Vagina (tissue), 2 donors: Measurements from ENCODE around the gene SGMS2.

Experiments
- CTCF ChIP-seq, 3 experiments: fragments of 450-650 bp in 2 of 3; fragments of 200-600 bp in 1 of 3; sonication (generic) in 1 of 3; IDR thresholded peaks; one replicate each; pipeline ENCODE4 v1.5.1; 2017 to 2019; ENCODE audit warnings: antibody characterized with exemption in 3 of 3, mild to moderate bottlenecking in 2 of 3, moderate library complexity in 2 of 3
- POLR2AphosphoS5 ChIP-seq, 2 donors: sonication (generic); formaldehyde crosslinking; IDR thresholded peaks; one replicate each; pipeline ENCODE4 v1.9.0; 2017; ENCODE audit warnings: antibody characterized with exemption in 2 of 2, mild to moderate bottlenecking in 2 of 2, low read depth in 1 of 2; ENCODE audit not compliant: insufficient read depth in 1 of 2

GRCh38 chr4:107876099-107876498 lies 51.4 kb downstream of the SGMS2 start:
- TF ChIP-seq CTCF (IDR thresholded peaks at IDR 0.05): no peak
- no peak for TF ChIP-seq POLR2AphosphoS5 (IDR thresholded peaks at IDR 0.05; ENCODE audit: insufficient read depth in 1 of 2, low read depth in 1 of 2)
